Measurements from ENCODE around the gene FAM20C. TPM values are rescaled to one million over a fixed set of nuclear protein-coding genes. Genes with fewer than 3 reads are reported as not detected.

Gene FAM20C
- total RNA-seq, 4 donors from 2014 or later, result 9.6 to 35.3 (median 18.6) TPM

GRCh38 chr7:145863-146262 is 46.5 kb upstream of the FAM20C start:
- TF ChIP-seq CTCF (IDR thresholded peaks at IDR 0.05 in 4 of 5, conservative IDR thresholded peaks at IDR 0.05 in 1 of 5) (no peak), POLR2A (IDR thresholded peaks at IDR 0.05) (no peak)
- H3K27ac ChIP-seq, result no peak overlapping the region
- no peaks in the 10 kb centered on the region for H3K27me3 ChIP-seq
- DNase-seq (no peak), ATAC-seq (no peak)
- peaks cover 14 to 15% of the 10 kb centered on the region in 2 donors for H3K4me1 ChIP-seq
- in situ Hi-C loops (cut with MboI; ENCODE audit: low sequenced_read_pairs in 4 of 4), result no loop called here
- no peaks in the 10 kb centered on the region for H3K9me3 ChIP-seq
- peaks cover 0 to 8% of the 10 kb centered on the region in 2 donors for H3K36me3 ChIP-seq
- intact Hi-C loops (cut with DNase I; ENCODE audit: low total_unique reads), result loop anchor here (5.0 kb wide), 1 partner anchor 86 kb away; no protein-coding TSS in a partner anchor
- H3K4me3 ChIP-seq, result no peak overlapping the region

GRCh38 chr7:148543-148931 is 43.8 kb upstream of the FAM20C start:
- Histone ChIP-seq H3K4me1 (peaks cover 5 to 15% of the 10 kb centered on the region in 2 donors), H3K4me3 (peak overlapping the region; percentile 54 to 81 (median 64)), H3K27ac (peak overlapping the region; percentile 92 to 98 (median 95)), H3K9me3 (no peaks in the 10 kb centered on the region), H3K36me3 (peaks cover 0 to 8% of the 10 kb centered on the region in 2 donors), H3K27me3 (no peaks in the 10 kb centered on the region)
- TF ChIP-seq POLR2A (IDR thresholded peaks at IDR 0.05) (no peak), CTCF (IDR thresholded peaks at IDR 0.05 in 4 of 5, conservative IDR thresholded peaks at IDR 0.05 in 1 of 5) (no peak)
- no peak for ATAC-seq
- intact Hi-C loops (cut with DNase I; ENCODE audit: low total_unique reads) (loop anchor here (2.0 to 5.0 kb wide), 3 partner anchors 38 to 84 kb away; no protein-coding TSS in a partner anchor), in situ Hi-C loops (cut with MboI; ENCODE audit: low sequenced_read_pairs in 4 of 4) (no loop called here)
- no peak for DNase-seq

GRCh38 chr7:148932-149790 is 43.2 kb upstream of the FAM20C start:
- peaks cover 5 to 15% of the 10 kb centered on the region in 2 donors for H3K4me1 ChIP-seq
- peak overlapping the region; percentile 54 to 81 (median 64) for H3K4me3 ChIP-seq
- H3K27ac ChIP-seq, result peak overlapping the region; percentile 92 to 98 (median 95)
- in situ Hi-C loops (cut with MboI; ENCODE audit: low sequenced_read_pairs in 4 of 4), result no loop called here
- peak; percentile 96 to 98 for ATAC-seq
- intact Hi-C loops (cut with DNase I; ENCODE audit: low total_unique reads), result loop anchor here (2.0 to 5.0 kb wide), 3 partner anchors 38 to 83 kb away; no protein-coding TSS in a partner anchor
- peak; percentile 97 to 98 for DNase-seq
- no peaks in the 10 kb centered on the region for H3K27me3 ChIP-seq
- H3K36me3 ChIP-seq, result peaks cover 0 to 8% of the 10 kb centered on the region in 2 donors
- TF ChIP-seq POLR2A (IDR thresholded peaks at IDR 0.05), result peak; percentile 69 to 86
- no peak for TF ChIP-seq CTCF (IDR thresholded peaks at IDR 0.05 in 4 of 5, conservative IDR thresholded peaks at IDR 0.05 in 1 of 5)
- no peaks in the 10 kb centered on the region for H3K9me3 ChIP-seq

GRCh38 chr7:149791-150636 is 42.4 kb upstream of the FAM20C start:
- intact Hi-C loops (cut with DNase I; ENCODE audit: low total_unique reads), result loop anchor here (1.0 to 5.0 kb wide), 4 partner anchors 10 to 82 kb away; no protein-coding TSS in a partner anchor

More at GRCh38 chr7:149791-150636, 42.4 kb upstream of the FAM20C start:
- ATAC-seq (peak; percentile 24 to 40), DNase-seq (peak; percentile 13 to 44)
- H3K27ac ChIP-seq, result peak overlapping the region; percentile 92 to 98 (median 95)
- peak overlapping the region; percentile 54 to 81 (median 64) for H3K4me3 ChIP-seq
- peaks cover 0 to 8% of the 10 kb centered on the region in 2 donors for H3K36me3 ChIP-seq
- no peaks in the 10 kb centered on the region for H3K27me3 ChIP-seq
- no peaks in the 10 kb centered on the region for H3K9me3 ChIP-seq
- in situ Hi-C loops (cut with MboI; ENCODE audit: low sequenced_read_pairs in 4 of 4), result no loop called here
- no peak for TF ChIP-seq CTCF (IDR thresholded peaks at IDR 0.05 in 4 of 5, conservative IDR thresholded peaks at IDR 0.05 in 1 of 5)
- TF ChIP-seq POLR2A (IDR thresholded peaks at IDR 0.05), result no peak
- H3K4me1 ChIP-seq, result peaks cover 5 to 15% of the 10 kb centered on the region in 2 donors

Measured in gastrocnemius medialis (tissue), 4 donors.